ENCODE data around the gene ACSL4. TPM values are rescaled to one million over a fixed set of nuclear protein-coding genes. Genes with fewer than 3 reads are reported as not detected.

ACSL4 gene
- polyA plus RNA-seq, 3 donors = 17.9 to 40.9 (median 31.2) TPM

GRCh38 chrX:109656774-109657173, 76.3 kb downstream of the ACSL4 start:
- DNase-seq = no peak
- Mint-ChIP-seq H3K4me3 (no peak overlapping the region), H3K36me3 (peaks cover 51 to 52% of the 10 kb centered on the region in 2 donors), H3K27ac (peak overlapping the region in 2 of 7 donors; percentile 2 to 42), H3K4me1 (peaks cover 6% of the 10 kb centered on the region), H3K27me3 (ENCODE audit: low read depth in 3 of 3) (peaks cover 0 to 5% (median 0%) of the 10 kb centered on the region in 3 donors), H3K9me3 (peaks cover 0 to 2% (median 0%) of the 10 kb centered on the region in 7 donors)
- Histone ChIP-seq H3K9me3 (replicated peaks in 1 of 2; ENCODE audit: control insufficient read depth in 1 of 2, insufficient read depth in 1 of 2, low read length in 2 of 2) (peaks cover 0 to 5% of the 10 kb centered on the region in 2 donors), H3K4me3 (replicated peaks in 1 of 3; ENCODE audit: low read depth in 2 of 3, low read length in 3 of 3) (no peak overlapping the region), H3K36me3 (replicated peaks in 1 of 2; ENCODE audit: control insufficient read depth in 1 of 2, insufficient read depth in 2 of 2, low read length in 2 of 2) (peaks cover 39 to 45% of the 10 kb centered on the region in 2 donors), H3K4me1 (ENCODE audit: control insufficient read depth in 1 of 2, insufficient read depth in 2 of 2, low read length in 2 of 2) (no peaks in the 10 kb centered on the region), H3K79me2 (ENCODE audit: insufficient read depth, low read length) (no peaks in the 10 kb centered on the region), H3K9ac (ENCODE audit: insufficient read depth, low read length, poor library complexity, severe bottlenecking) (no peak overlapping the region), H3K27me3 (ENCODE audit: control insufficient read depth in 2 of 2, insufficient read depth in 2 of 2, low read length in 2 of 2) (peaks cover 0 to 3% of the 10 kb centered on the region in 2 donors), H2AFZ (ENCODE audit: insufficient read depth, low read depth, low read length, poor library complexity, severe bottlenecking) (no peak overlapping the region), H4K20me1 (ENCODE audit: insufficient read depth, low read length) (peaks cover 20% of the 10 kb centered on the region), H3K4me2 (replicated peaks; ENCODE audit: extremely low read depth, low read length, poor library complexity, severe bottlenecking) (no peak overlapping the region), H3K27ac (ENCODE audit: low read depth in 1 of 2, low read length in 2 of 2) (no peak overlapping the region)
- no peak for TF ChIP-seq CTCF (IDR thresholded peaks at IDR 0.05)
- intact Hi-C loops (cut with micrococcal nuclease) = no loop called here
- WGBS (ENCODE audit: insufficient coverage) = 90% methylated on average over 2 of the region's 4 CpGs

GRCh38 chrX:109655502-109656201, 77.4 kb downstream of the ACSL4 start:
- Mint-ChIP-seq H3K9me3 (peaks cover 0 to 2% (median 0%) of the 10 kb centered on the region in 7 donors), H3K36me3 (peaks cover 47 to 50% of the 10 kb centered on the region in 2 donors), H3K4me1 (peaks cover 5% of the 10 kb centered on the region), H3K27me3 (ENCODE audit: low read depth in 3 of 3) (peaks cover 0 to 5% (median 0%) of the 10 kb centered on the region in 3 donors), H3K27ac (peak overlapping the region in 2 of 7 donors; percentile 21 to 30), H3K4me3 (no peak overlapping the region)
- H4K20me1 ChIP-seq (ENCODE audit: insufficient read depth, low read length) = peaks cover 22% of the 10 kb centered on the region
- no peak overlapping the region for H3K27ac ChIP-seq (ENCODE audit: low read depth in 1 of 2, low read length in 2 of 2)
- WGBS (ENCODE audit: insufficient coverage) = no CpG with 5 or more reads among the region's 4 CpGs
- no peaks in the 10 kb centered on the region for H3K4me1 ChIP-seq (ENCODE audit: control insufficient read depth in 1 of 2, insufficient read depth in 2 of 2, low read length in 2 of 2)
- H3K9ac ChIP-seq (ENCODE audit: insufficient read depth, low read length, poor library complexity, severe bottlenecking) = no peak overlapping the region
- peaks cover 30 to 35% of the 10 kb centered on the region in 2 donors for H3K36me3 ChIP-seq (replicated peaks in 1 of 2; ENCODE audit: control insufficient read depth in 1 of 2, insufficient read depth in 2 of 2, low read length in 2 of 2)
- no peak overlapping the region for H3K4me3 ChIP-seq (replicated peaks in 1 of 3; ENCODE audit: low read depth in 2 of 3, low read length in 3 of 3)
- H3K27me3 ChIP-seq (ENCODE audit: control insufficient read depth in 2 of 2, insufficient read depth in 2 of 2, low read length in 2 of 2) = peaks cover 0 to 3% of the 10 kb centered on the region in 2 donors
- H3K79me2 ChIP-seq (ENCODE audit: insufficient read depth, low read length) = no peaks in the 10 kb centered on the region
- peaks cover 0 to 5% of the 10 kb centered on the region in 2 donors for H3K9me3 ChIP-seq (replicated peaks in 1 of 2; ENCODE audit: control insufficient read depth in 1 of 2, insufficient read depth in 1 of 2, low read length in 2 of 2)
- no peak overlapping the region for H2AFZ ChIP-seq (ENCODE audit: insufficient read depth, low read depth, low read length, poor library complexity, severe bottlenecking)
- TF ChIP-seq CTCF (IDR thresholded peaks at IDR 0.05) = no peak
- intact Hi-C loops (cut with micrococcal nuclease) = no loop called here
- no peak overlapping the region for H3K4me2 ChIP-seq (replicated peaks; ENCODE audit: extremely low read depth, low read length, poor library complexity, severe bottlenecking)
- DNase-seq = no peak

Measured in CD14-positive monocyte (primary cell).